Mucosa of rectum (tissue), 2 donors: ENCODE data around the gene SLC22A8.

ENCODE experiments used
- H3K27ac ChIP-seq, 2 donors: one replicate each; pipeline ENCODE4 v1.7.0; 2013; ENCODE audit warnings: inconsistent platforms in 2 of 2, low read depth in 2 of 2, low read length in 2 of 2
- H3K27me3 ChIP-seq, 2 donors: one replicate each; pipeline ENCODE4 v1.7.0; 2013; ENCODE audit warnings: low read length in 2 of 2; ENCODE audit not compliant: control insufficient read depth in 2 of 2, insufficient read depth in 2 of 2
- H3K36me3 ChIP-seq, 2 donors: one replicate each; pipeline ENCODE4 v1.7.0; 2013; ENCODE audit warnings: low read length in 2 of 2; ENCODE audit not compliant: control insufficient read depth in 2 of 2, insufficient read depth in 2 of 2
- H3K4me1 ChIP-seq, 2 donors: one replicate each; pipeline ENCODE4 v1.7.0; 2013; ENCODE audit warnings: low read length in 2 of 2, mild to moderate bottlenecking in 1 of 2; ENCODE audit not compliant: control insufficient read depth in 2 of 2, insufficient read depth in 2 of 2
- H3K4me3 ChIP-seq, 2 donors: one replicate each; pipeline ENCODE4 v1.7.0; 2013; ENCODE audit warnings: low read length in 2 of 2
- H3K9ac ChIP-seq, 2 donors: one replicate each; pipeline ENCODE4 v1.7.0; 2013; ENCODE audit warnings: low read length in 2 of 2, low read depth in 1 of 2, mild to moderate bottlenecking in 1 of 2
- H3K9me3 ChIP-seq, 2 donors: one replicate each; pipeline ENCODE4 v1.7.0; 2013; ENCODE audit warnings: low read length in 2 of 2; ENCODE audit not compliant: control insufficient read depth in 2 of 2
- donor health status: healthy.
- donor health status: Normal muscosa, but diverticular disease.

Gene SLC22A8

DNA sequence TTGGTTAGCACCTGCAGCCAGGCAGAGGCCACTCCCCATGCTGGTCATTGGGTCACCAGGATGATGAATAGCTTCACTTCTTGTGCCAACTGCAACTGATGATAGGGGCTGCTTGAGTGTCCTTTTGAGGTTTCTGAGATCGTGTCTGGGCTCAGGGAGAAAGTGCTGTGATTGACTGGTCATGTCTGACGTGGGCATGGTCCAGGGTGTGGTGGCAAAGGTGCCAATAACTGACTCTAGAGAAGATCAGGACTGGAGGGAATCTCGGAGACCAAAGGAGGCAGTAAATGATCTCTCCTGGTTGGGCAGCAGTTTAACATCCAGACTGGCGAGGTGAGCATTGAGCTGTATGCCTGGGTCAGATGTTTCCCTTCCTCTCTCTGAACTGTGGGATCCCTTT is 20.9 kb downstream of the SLC22A8 start:
- Histone ChIP-seq H3K27ac (no peak overlapping the region), H3K27me3 (peaks cover 0 to 3% of the 10 kb centered on the region in 2 donors), H3K9ac (no peak overlapping the region), H3K36me3 (no peaks in the 10 kb centered on the region), H3K9me3 (no peaks in the 10 kb centered on the region), H3K4me1 (no peaks in the 10 kb centered on the region), H3K4me3 (no peak overlapping the region)

DNA sequence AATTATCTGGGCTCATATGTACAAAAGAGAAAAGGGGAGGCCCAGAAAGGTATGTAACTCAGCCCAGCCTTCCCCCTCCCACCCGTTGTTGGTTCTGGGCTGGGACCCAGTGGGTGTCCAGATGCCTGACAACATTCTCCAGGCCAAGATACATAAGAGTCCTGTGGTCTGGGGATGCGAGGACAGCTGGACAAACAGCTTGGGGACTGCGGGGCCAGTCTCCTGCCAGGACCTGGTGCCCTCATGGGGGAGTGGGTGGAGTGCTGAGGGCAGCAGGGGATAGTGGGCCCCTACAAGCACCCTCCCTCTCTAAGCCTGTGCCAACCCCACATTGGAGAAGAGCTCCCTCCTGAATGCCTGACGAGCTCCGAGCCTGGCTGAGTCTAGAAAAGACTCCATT is 27.4 kb downstream of the SLC22A8 start:
- H3K4me1 ChIP-seq = no peaks in the 10 kb centered on the region
- H3K27ac ChIP-seq = no peak overlapping the region
- no peak overlapping the region for H3K4me3 ChIP-seq
- no peaks in the 10 kb centered on the region for H3K9me3 ChIP-seq
- H3K36me3 ChIP-seq = no peaks in the 10 kb centered on the region
- H3K9ac ChIP-seq = no peak overlapping the region
- peaks cover 0 to 4% of the 10 kb centered on the region in 2 donors for H3K27me3 ChIP-seq

DNA sequence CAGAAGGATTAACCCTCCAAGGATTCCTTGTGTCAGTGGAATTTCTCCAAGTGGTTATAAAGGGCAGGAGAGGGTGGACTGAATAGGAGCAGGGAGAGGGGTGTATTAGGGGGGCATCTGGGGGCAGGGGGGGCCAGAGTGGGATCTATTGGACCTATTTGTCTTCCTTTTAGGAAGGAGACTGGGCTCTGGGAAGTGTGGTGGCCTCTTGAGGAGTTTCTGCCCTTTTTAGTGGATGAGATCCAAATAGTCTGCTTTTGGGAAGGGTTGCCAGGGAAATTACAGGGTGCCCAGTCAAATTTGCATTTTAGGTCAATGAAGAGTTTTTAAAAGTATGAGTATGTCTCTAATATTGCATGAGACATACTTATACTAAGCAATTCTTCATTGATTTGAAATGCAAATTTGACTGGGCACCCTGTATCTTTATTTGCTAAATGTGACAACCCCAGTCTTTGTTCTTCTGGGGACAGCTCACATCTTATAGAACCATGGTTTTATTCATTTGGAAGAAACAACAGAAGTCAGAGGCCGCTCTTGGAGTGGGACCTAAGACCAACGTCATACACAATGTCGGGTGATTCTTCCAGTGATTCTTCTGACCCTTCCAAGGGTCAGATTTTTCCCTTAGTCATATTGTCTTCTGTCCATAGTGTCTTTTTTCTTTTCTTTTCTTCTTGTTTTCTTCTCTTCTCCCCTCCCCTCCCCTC is 30.4 kb downstream of the SLC22A8 start:
- Histone ChIP-seq H3K27ac (no peak overlapping the region), H3K4me3 (no peak overlapping the region), H3K27me3 (peaks cover 0 to 4% of the 10 kb centered on the region in 2 donors), H3K9ac (no peak overlapping the region), H3K4me1 (no peaks in the 10 kb centered on the region), H3K9me3 (no peaks in the 10 kb centered on the region), H3K36me3 (no peaks in the 10 kb centered on the region)

DNA sequence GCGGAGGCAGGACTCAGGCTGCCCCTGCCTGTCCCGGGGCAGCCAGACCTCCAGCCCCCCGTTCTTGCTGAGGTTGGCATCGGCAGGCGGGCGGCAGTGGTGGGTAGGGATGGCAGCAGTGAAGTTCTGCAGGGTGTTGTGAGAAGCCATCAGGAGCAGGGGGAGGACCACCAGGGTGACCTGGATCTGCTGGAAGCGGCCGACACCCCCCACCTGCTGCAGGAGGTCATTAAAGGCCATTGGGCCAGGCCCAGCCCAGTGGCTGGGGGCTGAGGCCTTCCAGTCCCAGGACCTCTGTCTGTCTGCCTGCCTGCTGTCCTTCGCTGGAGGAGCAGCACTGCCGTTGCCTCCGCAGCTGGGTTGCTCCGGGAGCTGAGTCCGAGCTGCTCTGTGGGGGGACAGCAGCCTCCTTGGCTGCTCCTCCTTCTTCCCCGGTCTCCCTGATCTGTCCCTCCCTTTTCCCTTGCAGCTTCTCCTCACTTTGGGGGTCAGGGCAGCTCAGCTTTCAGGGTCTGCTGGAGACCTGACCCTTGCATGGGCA is 31.1 kb downstream of the SLC22A8 start, which contains the start of gene SLC22A6:
Gene SLC22A6, minus strand, starts transcription at position 517 of the 541 bp plus-strand sequence. Its CDS starts 277 bp downstream, at position 240.
- Histone ChIP-seq H3K27ac (no peak within 1 kb of the TSS), H3K36me3 (no peaks in the 10 kb centered on the region), H3K4me1 (no peaks in the 10 kb centered on the region), H3K9ac (no peak within 1 kb of the TSS), H3K27me3 (peaks cover 0 to 4% of the 10 kb centered on the region in 2 donors), H3K4me3 (no peak within 1 kb of the TSS), H3K9me3 (no peaks in the 10 kb centered on the region)

DNA sequence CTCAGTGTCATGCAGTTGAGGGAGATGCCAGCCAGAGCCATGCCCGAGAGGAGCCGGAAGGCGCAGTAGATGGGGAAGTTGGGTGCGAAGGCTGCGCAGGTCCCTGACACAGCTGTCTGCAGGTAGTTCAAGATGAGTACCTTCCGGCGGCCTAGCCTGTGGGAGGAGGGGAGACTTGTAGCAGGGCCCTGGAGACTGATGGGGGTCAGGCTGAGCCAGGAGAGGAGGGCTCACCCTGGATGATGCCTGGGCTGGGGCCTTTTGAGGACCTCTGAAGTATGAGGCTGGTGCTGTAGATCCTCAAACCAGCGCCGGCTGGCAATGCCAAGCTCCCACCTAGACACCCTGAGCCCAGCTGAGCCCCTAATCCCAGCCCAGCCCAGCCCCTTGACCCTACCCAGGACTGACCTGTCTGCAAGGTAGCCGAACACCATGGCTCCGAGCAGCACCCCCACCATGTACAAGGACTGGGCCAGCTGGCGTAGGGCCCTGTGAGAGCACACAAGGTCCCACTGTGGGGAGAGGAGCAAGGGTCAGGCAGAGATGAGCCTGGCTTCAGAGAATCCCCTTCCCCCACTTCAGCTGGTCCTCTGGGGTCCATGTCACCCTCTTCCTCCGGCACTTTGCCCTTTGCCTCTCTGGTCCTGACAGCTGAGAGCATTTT is 32.0 kb downstream of the SLC22A8 start:
- H3K36me3 ChIP-seq = no peaks in the 10 kb centered on the region
- H3K27me3 ChIP-seq = peaks cover 0 to 4% of the 10 kb centered on the region in 2 donors
- H3K27ac ChIP-seq = no peak overlapping the region
- no peak overlapping the region for H3K4me3 ChIP-seq
- H3K9ac ChIP-seq = no peak overlapping the region
- no peaks in the 10 kb centered on the region for H3K9me3 ChIP-seq
- no peaks in the 10 kb centered on the region for H3K4me1 ChIP-seq

DNA sequence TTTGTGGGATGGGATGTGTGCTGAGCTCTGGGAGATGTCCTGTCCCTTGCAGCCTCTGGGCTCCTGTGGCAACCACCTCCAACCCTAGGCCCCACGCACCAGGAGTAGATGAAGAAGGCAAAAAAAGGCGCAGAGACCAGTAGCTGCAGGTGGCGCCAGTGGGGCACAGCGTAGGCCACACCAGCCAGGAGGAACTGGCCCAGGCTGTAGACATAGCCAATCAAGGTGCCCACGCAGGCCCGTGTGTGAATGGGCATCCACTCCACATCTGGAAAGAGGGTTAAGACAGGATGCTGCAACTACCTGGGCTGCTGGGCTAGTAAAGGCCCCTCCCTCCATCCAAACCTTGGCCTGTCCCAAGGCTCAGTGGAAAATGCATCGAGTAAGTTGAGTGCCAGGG is 33.9 kb downstream of the SLC22A8 start:
- Histone ChIP-seq H3K4me1 (no peaks in the 10 kb centered on the region), H3K27ac (no peak overlapping the region), H3K9me3 (no peaks in the 10 kb centered on the region), H3K27me3 (peaks cover 0 to 4% of the 10 kb centered on the region in 2 donors), H3K9ac (no peak overlapping the region), H3K4me3 (no peak overlapping the region), H3K36me3 (no peaks in the 10 kb centered on the region)

DNA sequence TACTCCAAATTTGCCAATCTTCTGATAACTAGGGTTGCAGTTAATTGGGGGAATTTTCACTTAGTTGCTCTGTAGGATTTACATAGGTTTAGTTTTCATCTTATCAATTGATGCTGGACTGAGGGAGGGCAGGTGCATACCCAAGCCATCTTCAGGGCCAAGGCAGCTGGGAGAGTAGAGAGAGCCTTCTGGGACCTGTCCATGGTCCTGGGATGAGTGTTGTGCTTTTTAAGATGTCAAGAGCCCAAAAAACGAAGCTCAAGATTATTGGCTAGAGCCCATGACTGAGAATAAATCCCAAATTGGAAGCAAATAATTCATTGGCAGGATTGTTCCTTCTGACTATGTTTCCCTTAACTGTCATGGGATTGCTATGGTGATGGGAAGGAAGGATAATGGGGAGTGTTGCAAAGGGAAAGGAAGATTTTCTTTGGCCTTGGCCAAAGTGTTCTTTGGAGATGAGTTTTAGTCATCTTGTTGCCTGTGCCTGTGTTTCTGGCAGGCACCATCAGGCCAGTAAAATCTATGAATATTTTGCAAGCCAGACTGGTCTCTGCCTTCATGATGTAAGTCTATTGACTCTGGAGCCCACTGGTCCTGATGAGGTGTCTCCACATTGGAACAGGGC is 35.4 kb downstream of the SLC22A8 start:
- no peaks in the 10 kb centered on the region for H3K9me3 ChIP-seq
- peaks cover 0 to 4% of the 10 kb centered on the region in 2 donors for H3K27me3 ChIP-seq
- H3K4me1 ChIP-seq = peaks cover 0 to 2% of the 10 kb centered on the region in 2 donors
- no peak overlapping the region for H3K27ac ChIP-seq
- H3K9ac ChIP-seq = no peak overlapping the region
- no peaks in the 10 kb centered on the region for H3K36me3 ChIP-seq
- no peak overlapping the region for H3K4me3 ChIP-seq

DNA sequence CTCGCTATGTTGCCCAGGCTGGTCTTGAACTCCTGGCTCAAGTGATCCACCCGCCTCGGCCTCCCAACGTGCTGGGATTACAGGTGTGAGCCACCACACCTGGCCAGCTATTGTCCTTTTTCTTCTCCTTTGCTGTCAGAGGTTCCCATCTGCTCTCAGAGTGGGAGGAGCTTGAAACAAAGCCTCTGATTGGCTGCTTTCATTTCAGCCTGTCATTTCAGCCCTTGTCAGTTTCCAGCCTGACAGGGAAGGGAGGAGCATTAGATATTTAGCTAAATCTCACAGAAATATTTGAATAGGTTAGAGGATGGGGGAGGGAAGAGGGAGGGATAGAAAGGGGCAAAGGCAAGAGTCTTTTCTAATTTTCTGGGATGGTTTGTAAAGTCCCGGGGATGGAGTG is 39.5 kb downstream of the SLC22A8 start:
- no peak overlapping the region for H3K27ac ChIP-seq
- H3K4me3 ChIP-seq = no peak overlapping the region
- H3K36me3 ChIP-seq = no peaks in the 10 kb centered on the region
- H3K4me1 ChIP-seq = peaks cover 0 to 9% of the 10 kb centered on the region in 2 donors
- H3K27me3 ChIP-seq = no peaks in the 10 kb centered on the region
- no peak overlapping the region for H3K9ac ChIP-seq
- H3K9me3 ChIP-seq = no peaks in the 10 kb centered on the region

DNA sequence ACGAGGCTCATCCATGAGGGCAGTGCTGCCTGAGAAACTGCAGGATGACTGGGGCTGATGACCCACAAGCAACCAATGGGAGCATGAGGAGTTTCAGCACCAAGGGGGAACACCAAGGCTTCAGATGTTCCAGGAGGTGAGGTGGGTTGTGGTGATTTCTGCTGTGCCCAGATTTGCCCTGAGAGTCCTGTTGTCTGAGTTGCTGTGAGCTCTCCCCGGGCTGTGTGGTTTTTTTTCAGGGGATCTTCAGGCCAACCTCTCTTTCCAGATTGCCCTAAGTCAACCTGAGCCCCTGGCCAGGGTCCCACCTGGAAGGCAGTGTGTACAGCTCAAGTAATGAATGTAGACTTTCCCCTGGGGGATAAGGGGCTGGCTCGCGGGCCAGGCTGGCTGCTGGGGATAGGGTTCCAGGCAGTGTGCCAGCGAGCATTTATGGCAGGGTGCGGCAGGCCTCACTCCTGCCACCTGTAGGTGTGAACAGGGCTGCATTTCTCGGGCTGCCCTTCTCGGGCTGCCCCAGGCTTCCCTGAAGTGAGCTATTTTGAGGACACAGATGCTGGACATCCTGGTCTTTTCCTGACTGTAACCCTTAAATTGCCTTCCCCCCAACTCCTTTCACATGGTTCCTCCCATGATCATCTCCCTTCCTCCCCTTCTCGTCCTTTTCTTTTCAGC is 40.7 kb downstream of the SLC22A8 start:
- Histone ChIP-seq H3K27me3 (no peaks in the 10 kb centered on the region), H3K27ac (no peak overlapping the region), H3K4me1 (peaks cover 0 to 9% of the 10 kb centered on the region in 2 donors), H3K9ac (peak overlapping the region in 1 of 2 donors; percentile 8), H3K4me3 (no peak overlapping the region), H3K9me3 (no peaks in the 10 kb centered on the region), H3K36me3 (no peaks in the 10 kb centered on the region)
